Duodenal mucosa (tissue), 2 donors: ENCODE measurements around the gene ASCL5.

Experiments used
- H3K27ac ChIP-seq: one replicate; pipeline ENCODE4 v1.7.0; 2013; ENCODE audit warnings: low read depth, low read length
- H3K27me3 ChIP-seq, 2 donors: one replicate each; pipeline ENCODE4 v1.7.0; 2013; ENCODE audit warnings: low read length in 2 of 2, control low read depth in 1 of 2; ENCODE audit not compliant: insufficient read depth in 2 of 2, control insufficient read depth in 1 of 2
- H3K36me3 ChIP-seq, 2 donors: one replicate each; pipeline ENCODE4 v1.7.0; 2013; ENCODE audit warnings: low read length in 2 of 2, control low read depth in 1 of 2; ENCODE audit not compliant: insufficient read depth in 2 of 2, control insufficient read depth in 1 of 2
- H3K4me1 ChIP-seq, 2 donors: one replicate each; pipeline ENCODE4 v1.7.0; 2013; ENCODE audit warnings: low read length in 2 of 2, control low read depth in 1 of 2; ENCODE audit not compliant: insufficient read depth in 2 of 2, control insufficient read depth in 1 of 2
- H3K4me3 ChIP-seq, 2 donors: one replicate each; pipeline ENCODE4 v1.7.0; 2013; ENCODE audit warnings: low read length in 2 of 2, low read depth in 1 of 2
- H3K9ac ChIP-seq, 2 donors: one replicate each; pipeline ENCODE4 v1.7.0; 2013; ENCODE audit warnings: low read length in 2 of 2, low read depth in 1 of 2
- H3K9me3 ChIP-seq, 2 donors: one replicate each; pipeline ENCODE4 v1.7.0; 2013; ENCODE audit warnings: low read length in 2 of 2, control low read depth in 1 of 2; ENCODE audit not compliant: control insufficient read depth in 1 of 2

The ASCL5 gene

GRCh38 chr1:201136355-201137023 is 9.5 kb upstream of the ASCL5 start:
- Histone ChIP-seq H3K36me3 (peaks cover 10 to 30% of the 10 kb centered on the region in 2 donors), H3K27me3 (no peaks in the 10 kb centered on the region), H3K4me3 (no peak overlapping the region), H3K9me3 (no peaks in the 10 kb centered on the region), H3K9ac (no peak overlapping the region), H3K4me1 (no peaks in the 10 kb centered on the region), H3K27ac (no peak overlapping the region)

GRCh38 chr1:201134405-201134804 is 7.4 kb upstream of the ASCL5 start:
- no peaks in the 10 kb centered on the region for H3K9me3 ChIP-seq
- H3K27ac ChIP-seq = no peak overlapping the region
- peaks cover 7 to 16% of the 10 kb centered on the region in 2 donors for H3K36me3 ChIP-seq
- no peak overlapping the region for H3K9ac ChIP-seq
- no peaks in the 10 kb centered on the region for H3K4me1 ChIP-seq
- no peaks in the 10 kb centered on the region for H3K27me3 ChIP-seq
- H3K4me3 ChIP-seq = no peak overlapping the region

- Histone ChIP-seq H3K4me3 (no peak overlapping the region), H3K36me3 (peaks cover 6 to 7% of the 10 kb centered on the region in 2 donors), H3K27me3 (no peaks in the 10 kb centered on the region), H3K4me1 (peaks cover 0 to 3% of the 10 kb centered on the region in 2 donors), H3K9ac (no peak overlapping the region), H3K27ac (no peak overlapping the region), H3K9me3 (no peaks in the 10 kb centered on the region)
Measured at GRCh38 chr1:201131398-201131797, 4.4 kb upstream of the ASCL5 start.

GRCh38 chr1:201128962-201129361 is 2.0 kb upstream of the ASCL5 start:
- Histone ChIP-seq H3K27ac (no peak overlapping the region), H3K4me3 (no peak overlapping the region), H3K27me3 (peaks cover 0 to 5% of the 10 kb centered on the region in 2 donors), H3K9me3 (no peaks in the 10 kb centered on the region), H3K9ac (no peak overlapping the region), H3K36me3 (no peaks in the 10 kb centered on the region), H3K4me1 (peaks cover 0 to 4% of the 10 kb centered on the region in 2 donors)

GRCh38 chr1:201128476-201128875 is 1.5 kb upstream of the ASCL5 start:
- H3K4me1 ChIP-seq = peaks cover 0 to 4% of the 10 kb centered on the region in 2 donors
- no peaks in the 10 kb centered on the region for H3K36me3 ChIP-seq
- H3K27me3 ChIP-seq = peaks cover 0 to 9% of the 10 kb centered on the region in 2 donors
- no peaks in the 10 kb centered on the region for H3K9me3 ChIP-seq
- H3K9ac ChIP-seq = no peak overlapping the region
- no peak overlapping the region for H3K4me3 ChIP-seq
- no peak overlapping the region for H3K27ac ChIP-seq

- H3K27me3 ChIP-seq = peaks cover 0 to 9% of the 10 kb centered on the region in 2 donors
- H3K9me3 ChIP-seq = no peaks in the 10 kb centered on the region
- H3K27ac ChIP-seq = no peak overlapping the region
- H3K4me3 ChIP-seq = no peak overlapping the region
- no peak overlapping the region for H3K9ac ChIP-seq
- no peaks in the 10 kb centered on the region for H3K36me3 ChIP-seq
- H3K4me1 ChIP-seq = peaks cover 0 to 4% of the 10 kb centered on the region in 2 donors
Measured at GRCh38 chr1:201127755-201128455, 921 bp upstream of the ASCL5 start.

- Histone ChIP-seq H3K9me3 (no peaks in the 10 kb centered on the region), H3K27ac (no peak overlapping the region), H3K36me3 (no peaks in the 10 kb centered on the region), H3K9ac (no peak overlapping the region), H3K4me3 (no peak overlapping the region), H3K4me1 (peaks cover 0 to 4% of the 10 kb centered on the region in 2 donors), H3K27me3 (peaks cover 0 to 9% of the 10 kb centered on the region in 2 donors)
Measured at GRCh38 chr1:201126463-201126831, 537 bp downstream of the ASCL5 start.

GRCh38 chr1:201125800-201126199 is 1.2 kb downstream of the ASCL5 start:
- H3K4me3 ChIP-seq = no peak overlapping the region
- H3K9ac ChIP-seq = no peak overlapping the region
- H3K36me3 ChIP-seq = no peaks in the 10 kb centered on the region
- H3K27ac ChIP-seq = no peak overlapping the region
- peaks cover 0 to 9% of the 10 kb centered on the region in 2 donors for H3K27me3 ChIP-seq
- H3K4me1 ChIP-seq = peaks cover 0 to 4% of the 10 kb centered on the region in 2 donors
- no peaks in the 10 kb centered on the region for H3K9me3 ChIP-seq

- H3K36me3 ChIP-seq = no peaks in the 10 kb centered on the region
- peaks cover 0 to 4% of the 10 kb centered on the region in 2 donors for H3K4me1 ChIP-seq
- H3K9me3 ChIP-seq = no peaks in the 10 kb centered on the region
- no peak overlapping the region for H3K27ac ChIP-seq
- no peak overlapping the region for H3K4me3 ChIP-seq
- H3K27me3 ChIP-seq = peaks cover 0 to 9% of the 10 kb centered on the region in 2 donors
- H3K9ac ChIP-seq = no peak overlapping the region
Measured at GRCh38 chr1:201125019-201125418, 2.0 kb downstream of the ASCL5 start.

- Histone ChIP-seq H3K27ac (no peak overlapping the region), H3K9me3 (no peaks in the 10 kb centered on the region), H3K4me1 (peaks cover 0 to 4% of the 10 kb centered on the region in 2 donors), H3K27me3 (peaks cover 0 to 9% of the 10 kb centered on the region in 2 donors), H3K9ac (no peak overlapping the region), H3K4me3 (no peak overlapping the region), H3K36me3 (no peaks in the 10 kb centered on the region)
Measured at GRCh38 chr1:201123866-201124265, 3.1 kb downstream of the ASCL5 start.
